ENCODE data around the gene HMGN4. TPM values are rescaled to one million over a fixed set of nuclear protein-coding genes. Genes with fewer than 3 reads are reported as not detected.

Gene HMGN4
- total and polyA plus RNA-seq, 2 of the 8 experiments (the other 6 are each of a cell fraction or from before 2014, with no cell fraction given) = 23.4 to 66.4 TPM

GRCh38 chr6:26543953-26544352, 5.8 kb downstream of the HMGN4 start:
- no peaks in the 10 kb centered on the region for H3K27me3 ChIP-seq (replicated peaks in 1 of 4; ENCODE audit: control insufficient read depth in 3 of 4, extremely low read depth in 1 of 4, insufficient read depth in 3 of 4, low read length in 3 of 4)
- no peak overlapping the region for H2AK5ac ChIP-seq (ENCODE audit: low read depth, low read length)
- H3K23ac ChIP-seq (ENCODE audit: insufficient read length) = no peak overlapping the region
- H3K9me3 ChIP-seq (ENCODE audit: insufficient read depth in 2 of 2, low read depth in 1 of 2, low read length in 1 of 2) = no peaks in the 10 kb centered on the region
- H4K20me1 ChIP-seq (replicated peaks in 1 of 2; ENCODE audit: control insufficient read depth in 1 of 2, insufficient read depth in 2 of 2, low read length in 2 of 2) = no peaks in the 10 kb centered on the region
- no peak overlapping the region for H4K5ac ChIP-seq (ENCODE audit: insufficient read length, low read depth, low read length)
- TF ChIP-seq SIRT6 (IDR thresholded peaks at IDR 0.05; ENCODE audit: low read length) (no peak), RAD21 (IDR thresholded peaks at IDR 0.05 in 1 of 2, conservative IDR thresholded peaks at IDR 0.05 in 1 of 2; ENCODE audit: low read depth in 2 of 2, low read length in 2 of 2) (peak; percentile 17 to 22; a peak in 1 of 4 replicates), SIN3A (conservative IDR thresholded peaks at IDR 0.05 in 1 of 2, IDR thresholded peaks at IDR 0.05 in 1 of 2; ENCODE audit: low read depth in 1 of 2, low read length in 2 of 2) (no peak), TCF12 (IDR thresholded peaks at IDR 0.05; ENCODE audit: low read depth, low read length) (no peak), GABPA (IDR thresholded peaks at IDR 0.05; ENCODE audit: borderline replicate concordance, insufficient read depth, low read length) (no peak), TAF7 (optimal IDR thresholded peaks at IDR 0.05; ENCODE audit: borderline replicate concordance, low read depth, low read length) (no peak), SAP30 (IDR thresholded peaks at IDR 0.05; ENCODE audit: insufficient read depth, insufficient replicate concordance, low read length) (no peak), ZNF274 (IDR thresholded peaks at IDR 0.05; ENCODE audit: borderline replicate concordance, extremely low read depth, low read length) (no peak)
- TF ChIP-seq, protein P1, sequence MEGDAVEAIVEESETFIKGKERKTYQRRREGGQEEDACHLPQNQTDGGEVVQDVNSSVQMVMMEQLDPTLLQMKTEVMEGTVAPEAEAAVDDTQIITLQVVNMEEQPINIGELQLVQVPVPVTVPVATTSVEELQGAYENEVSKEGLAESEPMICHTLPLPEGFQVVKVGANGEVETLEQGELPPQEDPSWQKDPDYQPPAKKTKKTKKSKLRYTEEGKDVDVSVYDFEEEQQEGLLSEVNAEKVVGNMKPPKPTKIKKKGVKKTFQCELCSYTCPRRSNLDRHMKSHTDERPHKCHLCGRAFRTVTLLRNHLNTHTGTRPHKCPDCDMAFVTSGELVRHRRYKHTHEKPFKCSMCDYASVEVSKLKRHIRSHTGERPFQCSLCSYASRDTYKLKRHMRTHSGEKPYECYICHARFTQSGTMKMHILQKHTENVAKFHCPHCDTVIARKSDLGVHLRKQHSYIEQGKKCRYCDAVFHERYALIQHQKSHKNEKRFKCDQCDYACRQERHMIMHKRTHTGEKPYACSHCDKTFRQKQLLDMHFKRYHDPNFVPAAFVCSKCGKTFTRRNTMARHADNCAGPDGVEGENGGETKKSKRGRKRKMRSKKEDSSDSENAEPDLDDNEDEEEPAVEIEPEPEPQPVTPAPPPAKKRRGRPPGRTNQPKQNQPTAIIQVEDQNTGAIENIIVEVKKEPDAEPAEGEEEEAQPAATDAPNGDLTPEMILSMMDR (IDR thresholded peaks at IDR 0.05; ENCODE audit: control extremely low read depth in 1 of 3, insufficient read depth in 1 of 3, low read depth in 1 of 3, low read length in 3 of 3) = peak in 1 of 3 experiments; percentile 31; a peak in 2 of 4 replicates
- H2BK120ac ChIP-seq (replicated peaks; ENCODE audit: low read depth, low read length) = no peak overlapping the region
- H4K91ac ChIP-seq (replicated peaks; ENCODE audit: insufficient read length, low read length) = no peak overlapping the region
- H3K4me3 ChIP-seq (ENCODE audit: extremely low read depth in 1 of 4, insufficient read depth in 2 of 4, low read depth in 3 of 4, low read length in 4 of 4) = no peak overlapping the region
- no peak overlapping the region for H3K14ac ChIP-seq (ENCODE audit: insufficient read length)
- H2BK15ac ChIP-seq (ENCODE audit: low read length) = no peak overlapping the region
- no peak overlapping the region for H3K18ac ChIP-seq (ENCODE audit: extremely low read depth, low read length)
- H2BK12ac ChIP-seq (ENCODE audit: low read depth, low read length) = no peak overlapping the region
- H3K4me1 ChIP-seq (replicated peaks in 1 of 4; ENCODE audit: control insufficient read depth in 3 of 4, insufficient read depth in 4 of 4, low read length in 3 of 4) = peaks cover 0 to 4% (median 3%) of the 10 kb centered on the region in 4 experiments; a peak in 5 of 7 replicates
- H3K23me2 ChIP-seq (ENCODE audit: low read depth, low read length) = peaks cover 5% of the 10 kb centered on the region; the same call in 1 of the 2 replicates
- H4K8ac ChIP-seq (ENCODE audit: extremely low read depth, insufficient read depth, low read length) = no peak overlapping the region
- no peak overlapping the region for H2AFZ ChIP-seq (ENCODE audit: low read length)
- H3K4me2 ChIP-seq (ENCODE audit: insufficient read depth in 1 of 2, low read depth in 2 of 2, low read length in 2 of 2) = no peak overlapping the region
- no peak overlapping the region for H3K27ac ChIP-seq (ENCODE audit: low read depth, low read length)
- no peak overlapping the region for H3K4ac ChIP-seq (replicated peaks; ENCODE audit: insufficient read length, low read depth, low read length)
- no peak overlapping the region for H2BK5ac ChIP-seq (ENCODE audit: low read depth, low read length)
- no peak for DNase-seq (ENCODE audit: low read depth in 1 of 2, low spot score in 2 of 2)
- ChIA-PET CTCF (ENCODE audit: partially characterized antibody) (interaction anchor here (0.6 to 1.0 kb wide), 5 partner anchors 30 to 74 kb away, joined by 3 to 4 read pairs (median 3); no protein-coding TSS in a partner anchor), POLR2A (ENCODE audit: partially characterized antibody) (interaction anchor here (1.0 kb wide), 1 partner anchor 10 kb away, joined by 3 read pairs; no protein-coding TSS in a partner anchor)
- H2BK20ac ChIP-seq (ENCODE audit: low read length) = no peak overlapping the region
- H3K79me1 ChIP-seq (ENCODE audit: low read depth, low read length) = no peaks in the 10 kb centered on the region; the same call in none of the 2 replicates
- H3K36me3 ChIP-seq (ENCODE audit: control insufficient read depth in 2 of 4, insufficient read depth in 4 of 4, low read length in 3 of 4) = peaks cover 0 to 21% (median 9%) of the 10 kb centered on the region in 4 experiments; a peak in 5 of 8 replicates
- no peak overlapping the region for H3K9ac ChIP-seq (replicated peaks in 1 of 4; ENCODE audit: extremely low read depth in 1 of 4, low read depth in 3 of 4, low read length in 3 of 4)
- FAIRE-seq = no peak
- H3K56ac ChIP-seq (replicated peaks; ENCODE audit: insufficient read length, low read depth, low read length) = no peak overlapping the region
- H3K79me2 ChIP-seq (ENCODE audit: control insufficient read depth in 1 of 2, insufficient read depth in 2 of 2, low read length in 2 of 2) = peaks cover 0 to 22% of the 10 kb centered on the region in 2 experiments; a peak in 2 of 4 replicates
